ENCODE measurements around the gene RALGPS2.

The RALGPS2 gene

GRCh38 chr1:178961868-178962267 lies 236.8 kb downstream of the RALGPS2 start:
- H3K27ac Mint-ChIP-seq = no peak overlapping the region

GRCh38 chr1:178962853-178963711 lies 238.0 kb downstream of the RALGPS2 start:
- TF ChIP-seq, protein P1, sequence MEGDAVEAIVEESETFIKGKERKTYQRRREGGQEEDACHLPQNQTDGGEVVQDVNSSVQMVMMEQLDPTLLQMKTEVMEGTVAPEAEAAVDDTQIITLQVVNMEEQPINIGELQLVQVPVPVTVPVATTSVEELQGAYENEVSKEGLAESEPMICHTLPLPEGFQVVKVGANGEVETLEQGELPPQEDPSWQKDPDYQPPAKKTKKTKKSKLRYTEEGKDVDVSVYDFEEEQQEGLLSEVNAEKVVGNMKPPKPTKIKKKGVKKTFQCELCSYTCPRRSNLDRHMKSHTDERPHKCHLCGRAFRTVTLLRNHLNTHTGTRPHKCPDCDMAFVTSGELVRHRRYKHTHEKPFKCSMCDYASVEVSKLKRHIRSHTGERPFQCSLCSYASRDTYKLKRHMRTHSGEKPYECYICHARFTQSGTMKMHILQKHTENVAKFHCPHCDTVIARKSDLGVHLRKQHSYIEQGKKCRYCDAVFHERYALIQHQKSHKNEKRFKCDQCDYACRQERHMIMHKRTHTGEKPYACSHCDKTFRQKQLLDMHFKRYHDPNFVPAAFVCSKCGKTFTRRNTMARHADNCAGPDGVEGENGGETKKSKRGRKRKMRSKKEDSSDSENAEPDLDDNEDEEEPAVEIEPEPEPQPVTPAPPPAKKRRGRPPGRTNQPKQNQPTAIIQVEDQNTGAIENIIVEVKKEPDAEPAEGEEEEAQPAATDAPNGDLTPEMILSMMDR (IDR thresholded peaks at IDR 0.05; ENCODE audit: unreplicated experiment in 3 of 3) = no peak
- no peak overlapping the region for H3K4me3 Mint-ChIP-seq
- no peaks in the 10 kb centered on the region for H3K36me3 Mint-ChIP-seq (ENCODE audit: low read depth)
- peak overlapping the region; percentile 45 to 61 (median 54) for H3K27ac Mint-ChIP-seq
- H3K4me1 Mint-ChIP-seq = peaks cover 11% of the 10 kb centered on the region
- peaks cover 21% of the 10 kb centered on the region for H3K9me3 Mint-ChIP-seq
- H3K27me3 Mint-ChIP-seq (ENCODE audit: low read depth) = peaks cover 8% of the 10 kb centered on the region

More at GRCh38 chr1:178961868-178962267, 236.8 kb downstream of the RALGPS2 start:
- Mint-ChIP-seq H3K9me3 (peaks cover 17% of the 10 kb centered on the region), H3K4me1 (peaks cover 11% of the 10 kb centered on the region), H3K4me3 (no peak overlapping the region), H3K36me3 (ENCODE audit: low read depth) (no peaks in the 10 kb centered on the region), H3K27me3 (ENCODE audit: low read depth) (peaks cover 8% of the 10 kb centered on the region)
- TF ChIP-seq, protein P1 (IDR thresholded peaks at IDR 0.05; ENCODE audit: unreplicated experiment in 3 of 3) = no peak

- no peak overlapping the region for H3K27ac Mint-ChIP-seq
- peaks cover 3% of the 10 kb centered on the region for H3K27me3 Mint-ChIP-seq (ENCODE audit: low read depth)
- H3K36me3 Mint-ChIP-seq (ENCODE audit: low read depth) = no peaks in the 10 kb centered on the region
- peaks cover 11% of the 10 kb centered on the region for H3K4me1 Mint-ChIP-seq
- no peak overlapping the region for H3K4me3 Mint-ChIP-seq
- TF ChIP-seq, protein P1 (IDR thresholded peaks at IDR 0.05; ENCODE audit: unreplicated experiment in 3 of 3) = no peak
- peaks cover 21% of the 10 kb centered on the region for H3K9me3 Mint-ChIP-seq
Observed at GRCh38 chr1:178964469-178965330, 239.7 kb downstream of the RALGPS2 start.

DNA sequence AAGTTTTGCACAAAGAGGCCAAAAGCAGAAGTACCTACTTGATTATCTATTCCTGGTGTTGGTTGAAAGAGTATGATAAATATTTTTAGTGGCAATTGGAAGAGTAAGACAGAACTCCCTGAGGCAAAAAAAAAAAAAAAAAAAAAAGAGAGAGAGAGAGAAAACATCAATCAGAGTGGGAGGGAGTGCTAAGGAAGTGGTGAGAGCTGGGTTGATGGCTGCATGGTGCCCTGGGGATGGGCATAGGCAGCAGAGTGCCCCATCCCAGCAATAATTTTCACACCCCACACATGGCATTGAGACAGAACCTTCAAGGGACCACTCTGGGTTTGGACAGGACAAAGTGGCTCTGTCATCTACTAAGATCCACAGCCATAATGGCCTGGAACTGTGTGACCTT lies 241.3 kb downstream of the RALGPS2 start:
- H3K36me3 Mint-ChIP-seq (ENCODE audit: low read depth) = no peaks in the 10 kb centered on the region
- TF ChIP-seq, protein P1 (IDR thresholded peaks at IDR 0.05; ENCODE audit: unreplicated experiment in 3 of 3) = no peak
- H3K9me3 Mint-ChIP-seq = peaks cover 21% of the 10 kb centered on the region
- no peak overlapping the region for H3K4me3 Mint-ChIP-seq
- H3K4me1 Mint-ChIP-seq = peaks cover 4% of the 10 kb centered on the region
- H3K27ac Mint-ChIP-seq = peak overlapping the region in 1 of 3 experiments; percentile 56
- peaks cover 3% of the 10 kb centered on the region for H3K27me3 Mint-ChIP-seq (ENCODE audit: low read depth)

DNA sequence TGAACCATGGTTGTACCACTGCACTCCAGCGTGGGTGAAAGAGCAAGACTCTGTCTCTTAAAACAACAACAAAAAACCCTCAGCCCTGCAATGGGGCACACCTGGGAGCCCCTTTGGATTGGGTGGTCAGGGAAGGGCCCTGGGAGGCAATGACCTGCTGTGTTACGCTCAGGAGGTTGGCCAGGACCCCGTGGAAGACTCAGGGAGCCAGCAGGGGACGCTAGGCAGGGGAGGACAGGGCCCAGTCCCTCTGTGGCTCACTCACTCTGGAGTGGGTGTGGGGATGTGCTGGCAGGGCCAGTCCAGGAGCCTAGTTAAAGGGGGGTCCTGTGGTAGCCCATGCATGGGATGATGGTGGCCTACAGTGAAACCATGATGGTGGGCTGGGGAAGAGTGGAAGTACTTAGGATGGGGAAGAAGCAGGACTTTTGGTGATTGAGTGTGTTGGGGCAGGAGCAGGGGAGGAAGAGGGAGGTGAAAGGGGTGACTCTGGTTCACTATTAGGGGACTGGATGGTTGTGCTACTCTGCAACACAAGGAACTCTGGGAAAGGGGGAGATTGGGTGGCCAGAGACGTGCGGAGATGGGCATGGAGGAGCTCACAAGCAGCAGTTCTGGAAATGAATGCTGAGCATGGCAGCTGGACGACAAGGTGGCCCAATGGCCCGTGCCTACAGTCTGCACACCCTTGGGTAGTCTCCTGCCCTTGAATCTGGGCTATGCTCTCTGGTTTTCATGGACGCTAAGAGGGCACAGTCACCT lies 244.4 kb downstream of the RALGPS2 start:
- Mint-ChIP-seq H3K27me3 (ENCODE audit: low read depth) (no peaks in the 10 kb centered on the region), H3K27ac (no peak overlapping the region), H3K4me1 (peaks cover 19% of the 10 kb centered on the region), H3K9me3 (peaks cover 25% of the 10 kb centered on the region), H3K4me3 (no peak overlapping the region), H3K36me3 (ENCODE audit: low read depth) (no peaks in the 10 kb centered on the region)
- TF ChIP-seq, protein P1 (IDR thresholded peaks at IDR 0.05; ENCODE audit: unreplicated experiment in 3 of 3) = no peak
